ENCODE measurements around the gene ODAD3. TPM values are rescaled to one million over a fixed set of nuclear protein-coding genes. Genes with fewer than 3 reads are reported as not detected.

ODAD3 gene
- total and polyA plus RNA-seq, 2 of the 13 experiments (the other 11 are each of a cell fraction or from before 2014, with no cell fraction given): 0.04 to 0.08 TPM

GRCh38 chr19:11378319-11379189, 56.4 kb downstream of the ODAD3 start (continued):
- TF ChIP-seq, protein P1, sequence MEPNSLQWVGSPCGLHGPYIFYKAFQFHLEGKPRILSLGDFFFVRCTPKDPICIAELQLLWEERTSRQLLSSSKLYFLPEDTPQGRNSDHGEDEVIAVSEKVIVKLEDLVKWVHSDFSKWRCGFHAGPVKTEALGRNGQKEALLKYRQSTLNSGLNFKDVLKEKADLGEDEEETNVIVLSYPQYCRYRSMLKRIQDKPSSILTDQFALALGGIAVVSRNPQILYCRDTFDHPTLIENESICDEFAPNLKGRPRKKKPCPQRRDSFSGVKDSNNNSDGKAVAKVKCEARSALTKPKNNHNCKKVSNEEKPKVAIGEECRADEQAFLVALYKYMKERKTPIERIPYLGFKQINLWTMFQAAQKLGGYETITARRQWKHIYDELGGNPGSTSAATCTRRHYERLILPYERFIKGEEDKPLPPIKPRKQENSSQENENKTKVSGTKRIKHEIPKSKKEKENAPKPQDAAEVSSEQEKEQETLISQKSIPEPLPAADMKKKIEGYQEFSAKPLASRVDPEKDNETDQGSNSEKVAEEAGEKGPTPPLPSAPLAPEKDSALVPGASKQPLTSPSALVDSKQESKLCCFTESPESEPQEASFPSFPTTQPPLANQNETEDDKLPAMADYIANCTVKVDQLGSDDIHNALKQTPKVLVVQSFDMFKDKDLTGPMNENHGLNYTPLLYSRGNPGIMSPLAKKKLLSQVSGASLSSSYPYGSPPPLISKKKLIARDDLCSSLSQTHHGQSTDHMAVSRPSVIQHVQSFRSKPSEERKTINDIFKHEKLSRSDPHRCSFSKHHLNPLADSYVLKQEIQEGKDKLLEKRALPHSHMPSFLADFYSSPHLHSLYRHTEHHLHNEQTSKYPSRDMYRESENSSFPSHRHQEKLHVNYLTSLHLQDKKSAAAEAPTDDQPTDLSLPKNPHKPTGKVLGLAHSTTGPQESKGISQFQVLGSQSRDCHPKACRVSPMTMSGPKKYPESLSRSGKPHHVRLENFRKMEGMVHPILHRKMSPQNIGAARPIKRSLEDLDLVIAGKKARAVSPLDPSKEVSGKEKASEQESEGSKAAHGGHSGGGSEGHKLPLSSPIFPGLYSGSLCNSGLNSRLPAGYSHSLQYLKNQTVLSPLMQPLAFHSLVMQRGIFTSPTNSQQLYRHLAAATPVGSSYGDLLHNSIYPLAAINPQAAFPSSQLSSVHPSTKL (CRISPR knock-in tag; IDR thresholded peaks at IDR 0.05): no peak
- TF ChIP-seq RBAK (CRISPR knock-in tag; IDR thresholded peaks at IDR 0.05): no peak
- TF ChIP-seq TRIM22 (IDR thresholded peaks at IDR 0.05): no peak
- no peak for TF ChIP-seq ZNF550 (CRISPR knock-in tag; IDR thresholded peaks at IDR 0.05; ENCODE audit: borderline replicate concordance)
- TF ChIP-seq, protein P2, sequence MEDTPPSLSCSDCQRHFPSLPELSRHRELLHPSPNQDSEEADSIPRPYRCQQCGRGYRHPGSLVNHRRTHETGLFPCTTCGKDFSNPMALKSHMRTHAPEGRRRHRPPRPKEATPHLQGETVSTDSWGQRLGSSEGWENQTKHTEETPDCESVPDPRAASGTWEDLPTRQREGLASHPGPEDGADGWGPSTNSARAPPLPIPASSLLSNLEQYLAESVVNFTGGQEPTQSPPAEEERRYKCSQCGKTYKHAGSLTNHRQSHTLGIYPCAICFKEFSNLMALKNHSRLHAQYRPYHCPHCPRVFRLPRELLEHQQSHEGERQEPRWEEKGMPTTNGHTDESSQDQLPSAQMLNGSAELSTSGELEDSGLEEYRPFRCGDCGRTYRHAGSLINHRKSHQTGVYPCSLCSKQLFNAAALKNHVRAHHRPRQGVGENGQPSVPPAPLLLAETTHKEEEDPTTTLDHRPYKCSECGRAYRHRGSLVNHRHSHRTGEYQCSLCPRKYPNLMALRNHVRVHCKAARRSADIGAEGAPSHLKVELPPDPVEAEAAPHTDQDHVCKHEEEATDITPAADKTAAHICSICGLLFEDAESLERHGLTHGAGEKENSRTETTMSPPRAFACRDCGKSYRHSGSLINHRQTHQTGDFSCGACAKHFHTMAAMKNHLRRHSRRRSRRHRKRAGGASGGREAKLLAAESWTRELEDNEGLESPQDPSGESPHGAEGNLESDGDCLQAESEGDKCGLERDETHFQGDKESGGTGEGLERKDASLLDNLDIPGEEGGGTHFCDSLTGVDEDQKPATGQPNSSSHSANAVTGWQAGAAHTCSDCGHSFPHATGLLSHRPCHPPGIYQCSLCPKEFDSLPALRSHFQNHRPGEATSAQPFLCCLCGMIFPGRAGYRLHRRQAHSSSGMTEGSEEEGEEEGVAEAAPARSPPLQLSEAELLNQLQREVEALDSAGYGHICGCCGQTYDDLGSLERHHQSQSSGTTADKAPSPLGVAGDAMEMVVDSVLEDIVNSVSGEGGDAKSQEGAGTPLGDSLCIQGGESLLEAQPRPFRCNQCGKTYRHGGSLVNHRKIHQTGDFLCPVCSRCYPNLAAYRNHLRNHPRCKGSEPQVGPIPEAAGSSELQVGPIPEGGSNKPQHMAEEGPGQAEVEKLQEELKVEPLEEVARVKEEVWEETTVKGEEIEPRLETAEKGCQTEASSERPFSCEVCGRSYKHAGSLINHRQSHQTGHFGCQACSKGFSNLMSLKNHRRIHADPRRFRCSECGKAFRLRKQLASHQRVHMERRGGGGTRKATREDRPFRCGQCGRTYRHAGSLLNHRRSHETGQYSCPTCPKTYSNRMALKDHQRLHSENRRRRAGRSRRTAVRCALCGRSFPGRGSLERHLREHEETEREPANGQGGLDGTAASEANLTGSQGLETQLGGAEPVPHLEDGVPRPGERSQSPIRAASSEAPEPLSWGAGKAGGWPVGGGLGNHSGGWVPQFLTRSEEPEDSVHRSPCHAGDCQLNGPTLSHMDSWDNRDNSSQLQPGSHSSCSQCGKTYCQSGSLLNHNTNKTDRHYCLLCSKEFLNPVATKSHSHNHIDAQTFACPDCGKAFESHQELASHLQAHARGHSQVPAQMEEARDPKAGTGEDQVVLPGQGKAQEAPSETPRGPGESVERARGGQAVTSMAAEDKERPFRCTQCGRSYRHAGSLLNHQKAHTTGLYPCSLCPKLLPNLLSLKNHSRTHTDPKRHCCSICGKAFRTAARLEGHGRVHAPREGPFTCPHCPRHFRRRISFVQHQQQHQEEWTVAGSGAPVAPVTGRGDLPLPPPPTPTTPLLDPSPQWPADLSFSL (CRISPR knock-in tag; IDR thresholded peaks at IDR 0.05): no peak
- no peak for TF ChIP-seq TSC22D2 (CRISPR knock-in tag; IDR thresholded peaks at IDR 0.05; ENCODE audit: borderline replicate concordance)
- TF ChIP-seq ZNF136 (CRISPR knock-in tag; IDR thresholded peaks at IDR 0.05; ENCODE audit: low read depth): no peak
- no peak for TF ChIP-seq SPEN (CRISPR knock-in tag; IDR thresholded peaks at IDR 0.05; ENCODE audit: low read depth)
- no peak for TF ChIP-seq ZNF674 (CRISPR knock-in tag; IDR thresholded peaks at IDR 0.05; ENCODE audit: low read depth)
- no peak for TF ChIP-seq SMARCE1 (IDR thresholded peaks at IDR 0.05; ENCODE audit: borderline replicate concordance)
- TF ChIP-seq MED13 (CRISPR knock-in tag; IDR thresholded peaks at IDR 0.05): no peak
- no peak for TF ChIP-seq NBN (conservative IDR thresholded peaks at IDR 0.05)
- TF ChIP-seq ZNF263 (CRISPR knock-in tag; IDR thresholded peaks at IDR 0.05): peak; percentile 74
- TF ChIP-seq SRSF1 (optimal IDR thresholded peaks at IDR 0.05; ENCODE audit: low read depth, low read length): no peak
- no peak for TF ChIP-seq ZNF788 (CRISPR knock-in tag; IDR thresholded peaks at IDR 0.05; ENCODE audit: borderline replicate concordance)
- TF ChIP-seq, protein P3, sequence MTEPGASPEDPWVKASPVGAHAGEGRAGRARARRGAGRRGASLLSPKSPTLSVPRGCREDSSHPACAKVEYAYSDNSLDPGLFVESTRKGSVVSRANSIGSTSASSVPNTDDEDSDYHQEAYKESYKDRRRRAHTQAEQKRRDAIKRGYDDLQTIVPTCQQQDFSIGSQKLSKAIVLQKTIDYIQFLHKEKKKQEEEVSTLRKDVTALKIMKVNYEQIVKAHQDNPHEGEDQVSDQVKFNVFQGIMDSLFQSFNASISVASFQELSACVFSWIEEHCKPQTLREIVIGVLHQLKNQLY (CRISPR knock-in tag; IDR thresholded peaks at IDR 0.05): no peak
- TF ChIP-seq CREBL2 (CRISPR knock-in tag; IDR thresholded peaks at IDR 0.05; ENCODE audit: borderline replicate concordance): no peak
